Islet precursor cell (in vitro differentiated cells): Measurements from ENCODE around the gene ACOT4.
"Not testable (repeated sequence)": the region's sequence is repeated elsewhere in the genome, so short reads cannot be mapped to it uniquely, and the experiment has no call there.

ENCODE experiments used
- DNase-seq: peaks from one replicate; pipeline ENCODE4 v3.0.0-alpha.2; 2018

ACOT4 gene

DNA sequence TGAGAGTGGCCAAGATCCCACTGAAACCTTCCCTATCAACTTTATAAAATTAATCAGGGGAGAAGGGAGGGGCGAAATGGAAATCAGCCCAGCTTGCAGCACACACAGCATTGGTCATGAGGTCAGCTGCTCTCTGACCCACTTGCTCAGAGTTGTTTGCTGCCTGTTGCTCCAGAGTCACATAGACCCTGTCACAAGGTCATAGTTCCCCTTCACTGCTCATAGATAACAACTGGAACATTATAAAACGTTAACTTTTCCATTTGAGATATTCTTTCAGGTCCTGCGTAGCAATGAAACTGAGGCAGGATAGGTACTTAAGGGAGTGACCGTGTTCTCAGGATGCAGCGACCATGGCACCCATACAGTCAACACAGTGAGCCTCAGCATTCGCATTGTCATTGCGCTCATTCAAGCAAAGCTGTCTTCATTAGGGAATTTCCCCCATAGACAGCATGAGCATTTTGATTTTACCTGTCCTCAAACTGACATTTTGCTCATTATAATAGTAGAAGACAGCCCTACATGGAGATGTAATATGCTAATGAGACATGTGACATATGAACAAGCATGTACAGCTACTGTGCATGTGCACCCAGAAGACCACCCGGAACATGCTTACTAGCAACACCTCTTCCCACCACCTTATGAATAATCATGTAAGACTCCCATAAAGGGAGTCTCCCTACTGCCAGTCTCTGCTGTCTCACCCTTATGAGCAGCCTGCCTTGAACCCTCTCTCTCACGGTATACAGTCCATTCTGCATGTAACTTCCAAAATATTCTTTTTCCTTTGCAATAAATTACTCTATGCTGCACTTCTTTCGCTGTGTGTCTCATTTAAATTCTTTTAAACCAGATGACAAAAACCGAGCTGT lies 9.3 kb upstream of the ACOT4 start:
- DNase-seq, result not testable (repeated sequence)

- no peak for DNase-seq
Measured at GRCh38 chr14:73588695-73589094, 3.0 kb upstream of the ACOT4 start.

DNA sequence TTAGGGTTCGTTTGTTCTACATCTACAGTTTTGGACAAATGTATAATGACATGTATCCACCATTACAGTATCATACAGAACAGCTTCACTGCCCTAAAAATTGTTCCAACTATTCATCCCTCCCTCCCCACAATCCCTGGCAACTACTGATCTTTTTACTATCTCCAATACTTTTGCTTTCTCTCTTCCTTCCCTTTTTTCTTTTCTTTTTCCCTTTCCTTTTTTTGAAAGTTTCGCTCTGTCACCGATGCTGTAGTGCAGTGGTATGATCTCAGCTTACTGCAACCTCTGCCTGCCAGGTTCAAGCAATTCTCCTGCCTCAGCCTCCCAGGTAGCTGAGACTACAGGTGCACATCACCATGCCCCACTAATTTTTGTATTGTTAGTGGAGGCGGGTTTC lies 2.6 kb upstream of the ACOT4 start:
- DNase-seq, result no peak

DNA sequence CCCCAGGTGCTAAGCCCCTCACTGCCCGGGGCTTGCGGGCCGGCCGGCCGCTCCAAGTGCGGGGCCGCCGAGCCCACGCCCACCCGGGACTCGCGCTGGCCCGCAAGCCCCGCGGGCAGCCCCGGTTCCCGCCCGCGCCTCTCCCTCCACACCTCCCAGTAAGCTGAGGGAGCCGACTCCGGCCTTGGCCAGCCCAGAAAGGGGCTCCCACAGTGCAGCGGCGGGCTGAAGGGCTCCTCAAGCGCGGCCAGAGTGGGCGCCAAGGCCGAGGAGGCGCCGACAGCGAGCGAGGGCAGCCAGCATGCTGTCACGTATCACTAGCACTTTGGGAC lies 1.0 kb upstream of the ACOT4 start:
- DNase-seq, result not testable (repeated sequence)

GRCh38 chr14:73594491-73594890 lies 2.8 kb downstream of the ACOT4 start:
- DNase-seq, result no peak

DNA sequence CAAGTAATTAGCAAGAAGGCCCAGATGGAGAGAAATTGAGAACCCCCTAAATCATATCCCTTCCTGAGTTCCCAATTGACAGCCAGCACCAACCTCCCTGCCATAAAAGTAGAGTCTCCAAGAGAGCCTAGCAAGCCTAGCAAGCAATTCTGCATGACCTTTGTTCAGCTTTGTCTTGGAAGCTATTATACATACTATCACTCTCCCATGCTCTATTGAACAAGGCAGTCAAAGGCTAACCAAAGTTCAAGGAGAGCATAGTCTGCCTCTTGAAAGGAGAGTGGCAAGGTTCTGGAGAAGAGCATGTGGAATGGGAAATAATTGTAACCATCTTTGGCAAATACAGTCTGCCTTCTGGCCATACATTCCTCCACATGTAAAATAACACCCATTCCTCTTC lies 7.8 kb downstream of the ACOT4 start:
- DNase-seq, result no peak

- no peak for DNase-seq
Measured at GRCh38 chr14:73602994-73603393, 11.3 kb downstream of the ACOT4 start.

DNA sequence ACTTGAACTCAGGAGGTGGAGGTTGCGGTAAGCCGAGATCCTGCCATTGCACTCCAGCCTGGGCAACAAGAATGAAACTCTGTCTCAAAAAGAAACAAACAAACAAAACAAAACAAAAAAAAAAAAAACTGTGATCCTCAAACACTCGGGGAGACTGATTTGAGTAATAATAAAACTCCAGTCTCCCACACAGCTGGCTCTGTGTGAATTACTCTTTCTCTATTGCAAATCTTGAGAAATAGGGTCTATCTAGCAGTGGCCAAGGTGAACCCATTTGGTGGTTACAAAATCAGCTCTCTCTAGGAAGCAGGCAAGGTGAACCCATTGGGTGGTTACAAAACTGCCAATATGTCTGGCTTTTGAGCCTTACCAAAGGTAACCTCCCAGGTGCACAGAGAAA lies 14.6 kb downstream of the ACOT4 start:
- no peak for DNase-seq

- no peak for DNase-seq
Measured at GRCh38 chr14:73607241-73607640, 15.6 kb downstream of the ACOT4 start.

DNA sequence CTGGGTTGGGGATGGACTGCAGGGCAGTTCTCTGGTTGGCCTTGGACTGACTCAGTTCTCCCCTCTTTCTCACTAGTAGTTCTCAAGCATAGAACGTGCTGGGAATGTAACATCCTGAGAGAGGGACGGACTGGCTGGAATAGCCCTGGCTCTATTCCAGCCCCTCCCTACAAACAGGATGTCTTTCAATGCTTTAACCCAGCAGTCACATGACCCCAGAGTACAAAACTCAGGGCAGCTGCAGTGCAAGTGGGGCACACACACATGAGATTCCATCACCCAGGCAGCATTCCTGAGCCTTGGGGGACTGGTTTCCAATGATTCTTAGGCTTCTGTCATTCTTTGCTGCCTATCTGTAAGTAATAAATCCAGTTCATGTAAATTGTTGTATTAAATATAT lies 19.0 kb downstream of the ACOT4 start:
- no peak for DNase-seq

GRCh38 chr14:73612339-73613045 lies 20.8 kb downstream of the ACOT4 start, which contains the start of gene ACOT6:
Gene ACOT6, plus strand, starts transcription at chr14:73612517. Its CDS starts 55 bp downstream, at chr14:73612572.
- peak; percentile 91 for DNase-seq

DNA sequence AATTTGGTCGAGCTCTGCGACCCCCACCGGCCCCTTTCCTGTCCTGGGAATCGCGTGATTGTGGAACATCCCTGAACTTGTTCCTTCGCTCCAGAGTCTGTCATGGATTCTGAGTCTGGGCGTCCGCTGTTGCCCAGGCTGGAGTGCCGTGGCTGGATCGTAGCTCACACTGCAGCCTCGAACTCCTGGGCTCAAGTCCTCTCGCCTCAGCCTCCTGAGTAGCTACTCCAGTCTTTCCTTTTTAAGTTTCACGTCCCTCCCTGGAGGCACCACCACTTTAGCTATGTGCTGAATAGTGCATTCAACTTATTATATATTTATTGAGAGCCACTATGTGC lies 21.3 kb downstream of the ACOT4 start:
- no peak for DNase-seq

GRCh38 chr14:73613419-73613963 lies 21.8 kb downstream of the ACOT4 start:
- no peak for DNase-seq

GRCh38 chr14:73616831-73617230 lies 25.2 kb downstream of the ACOT4 start:
- no peak for DNase-seq

DNA sequence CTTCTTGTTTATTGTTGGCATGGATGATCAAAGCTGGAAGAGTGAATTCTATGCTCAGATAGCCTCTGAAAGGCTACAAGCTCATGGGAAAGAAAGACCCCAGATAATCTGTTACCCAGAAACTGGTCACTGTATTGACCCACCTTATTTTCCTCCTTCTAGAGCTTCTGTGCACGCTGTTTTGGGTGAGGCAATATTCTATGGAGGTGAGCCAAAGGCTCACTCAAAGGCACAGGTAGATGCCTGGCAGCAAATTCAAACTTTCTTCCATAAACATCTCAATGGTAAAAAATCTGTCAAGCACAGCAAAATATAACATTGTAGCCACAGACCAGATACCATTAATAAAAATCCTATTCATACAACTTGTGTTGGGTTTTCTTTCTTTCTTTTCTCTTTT lies 27.9 kb downstream of the ACOT4 start:
- DNase-seq, result no peak

- DNase-seq, result no peak
Measured at GRCh38 chr14:73620268-73620667, 28.6 kb downstream of the ACOT4 start.

- no peak for DNase-seq
Measured at GRCh38 chr14:73623504-73624054, 31.9 kb downstream of the ACOT4 start.

DNA sequence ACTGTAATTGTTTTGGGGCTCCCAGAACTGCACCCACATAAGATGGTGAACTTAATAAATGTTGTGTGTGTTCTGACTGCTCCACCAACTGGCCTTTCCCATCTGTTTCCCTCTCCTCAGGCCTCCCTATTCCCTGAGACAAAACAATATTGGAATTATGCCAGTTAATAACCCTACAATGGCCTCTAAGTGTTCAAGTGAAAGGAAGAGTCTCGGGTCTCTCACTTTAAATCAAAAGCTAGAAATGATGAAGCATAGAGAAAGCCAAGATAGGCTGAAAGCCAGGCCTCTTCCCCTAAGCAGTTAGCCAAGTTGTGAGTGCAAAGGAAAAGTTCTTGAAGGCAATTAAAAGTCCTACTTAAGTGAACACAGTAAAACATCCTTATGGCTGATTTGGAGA lies 34.0 kb downstream of the ACOT4 start:
- DNase-seq, result no peak

DNA sequence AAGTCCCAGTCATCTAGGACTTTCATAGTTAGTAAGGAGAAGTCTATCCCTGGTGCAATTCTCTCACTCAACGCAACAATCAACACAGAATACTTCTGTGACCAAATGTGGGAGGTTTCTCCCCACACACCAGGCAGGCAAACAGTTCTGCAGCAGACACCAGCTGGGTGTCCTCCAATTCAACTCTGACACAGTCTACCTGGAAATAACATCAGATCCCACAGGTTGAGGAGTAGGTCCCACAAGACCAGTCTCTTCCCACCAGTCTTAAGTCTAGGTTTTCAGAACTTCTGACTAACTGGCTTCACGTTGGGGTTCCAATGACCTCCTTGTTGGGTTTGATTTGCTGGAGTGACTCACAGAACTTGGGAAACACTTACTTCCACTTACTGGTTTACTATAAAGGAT lies 35.5 kb downstream of the ACOT4 start:
- no peak for DNase-seq

DNA sequence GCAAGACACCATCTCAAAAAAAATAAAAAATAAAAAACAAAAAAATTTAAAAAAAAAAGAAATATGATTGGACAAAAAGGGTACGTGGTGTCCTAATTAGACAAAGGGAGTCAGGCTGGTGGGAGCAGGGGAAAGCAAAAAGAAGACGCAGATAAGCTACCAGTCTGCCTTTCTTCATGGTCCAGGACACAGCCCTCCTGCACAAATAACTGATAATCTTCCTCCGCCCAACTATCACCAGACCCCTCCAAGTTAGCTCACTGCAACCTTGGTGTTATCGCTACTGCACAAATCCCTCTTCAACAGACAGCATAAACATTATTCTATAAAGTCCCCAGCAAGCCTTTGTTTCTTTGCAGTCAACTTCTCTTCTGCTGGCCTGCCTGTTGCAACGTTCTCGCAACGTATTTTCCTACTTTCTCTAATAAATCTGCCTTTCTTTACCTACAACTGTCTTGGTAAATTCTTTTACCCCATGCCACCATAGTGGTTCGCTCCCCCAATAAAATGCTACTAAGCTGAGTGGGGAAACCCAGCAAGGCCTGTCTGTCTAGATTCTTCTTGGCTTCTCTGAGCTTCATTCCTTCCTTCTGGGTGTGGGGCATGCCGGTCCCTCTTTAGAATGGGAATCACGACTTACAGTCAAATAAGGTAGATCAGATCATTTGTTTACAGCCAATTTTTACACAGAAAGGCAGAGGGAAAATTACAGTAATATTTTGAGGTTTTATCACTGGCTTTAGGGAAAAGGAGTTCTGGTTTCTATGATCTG lies 38.5 kb downstream of the ACOT4 start:
- DNase-seq, result no peak

DNA sequence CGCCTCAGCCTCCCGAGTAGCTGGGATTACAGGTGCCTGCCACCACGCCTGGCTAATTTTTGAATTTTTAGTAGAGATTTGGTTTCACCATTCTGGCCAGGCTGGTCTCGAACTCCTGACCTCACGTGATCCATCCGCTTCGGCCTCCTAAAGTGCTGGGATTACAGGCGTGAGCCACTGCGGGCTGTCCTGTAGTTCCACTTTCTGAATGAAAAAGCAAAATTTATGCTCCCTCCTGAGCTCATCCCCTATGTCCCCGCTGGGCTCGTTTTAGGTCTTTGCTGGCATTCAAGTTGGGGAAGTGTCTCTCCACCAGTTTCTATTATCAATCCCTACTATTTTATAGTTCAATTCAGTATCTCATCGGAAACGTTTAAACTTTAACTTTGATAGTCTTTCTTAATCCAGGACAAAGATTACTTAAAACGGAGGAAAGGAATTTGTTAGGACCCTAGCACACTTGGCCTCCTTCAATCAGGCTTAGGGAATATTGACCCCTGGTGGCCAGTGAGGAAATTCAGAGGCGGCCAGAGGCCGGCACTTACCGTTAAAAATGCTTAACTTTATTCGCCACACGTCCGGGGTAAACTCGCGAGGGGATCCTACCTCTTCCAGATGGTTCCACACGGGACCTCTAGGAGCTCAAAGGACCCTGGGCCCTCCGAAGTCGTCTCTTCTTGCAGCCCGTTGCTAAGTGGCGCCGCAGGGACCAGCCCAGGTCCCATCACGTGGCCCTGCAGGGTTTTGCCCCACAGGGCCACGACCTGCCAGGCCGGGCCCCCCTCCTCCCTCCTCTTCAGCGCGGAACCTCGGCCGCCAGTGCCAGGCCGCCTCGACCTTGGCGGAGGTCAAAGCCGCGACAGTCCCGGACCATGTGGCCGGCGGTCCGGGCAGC lies 41.7 kb downstream of the ACOT4 start:
- peak; percentile 76 for DNase-seq
